Pons (tissue), 1 donor: ENCODE results near the gene GJC3.
"Not testable (repeated sequence)": the region's sequence is repeated elsewhere in the genome, so short reads cannot be mapped to it uniquely, and the experiment has no call there.

Experiments
- DNase-seq: peaks from one replicate; pipeline ENCODE4 v3.0.0-alpha.2; 2016; ENCODE audit warnings: low spot score

The GJC3 gene

DNA sequence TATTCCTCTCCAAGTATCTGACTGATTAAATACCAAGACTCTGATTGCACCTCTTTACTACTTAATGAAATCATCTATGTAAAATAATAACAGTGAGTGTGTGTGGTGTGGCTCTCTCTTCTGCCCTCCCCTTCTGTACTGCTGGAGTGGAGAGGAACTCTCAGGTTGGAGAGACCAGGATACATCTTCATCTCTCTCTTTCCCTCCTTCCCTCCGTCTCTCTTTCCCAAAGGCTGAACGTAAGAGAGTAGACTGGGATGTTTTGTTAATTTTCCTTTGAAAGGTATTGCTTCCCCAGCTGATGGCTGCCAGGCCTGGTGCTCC lies 272 bp upstream of the GJC3 start:
- no peak for DNase-seq

- no peak for DNase-seq
These were observed 1.2 kb downstream of the GJC3 start for GRCh38 chr7:99928188-99928587.

DNA sequence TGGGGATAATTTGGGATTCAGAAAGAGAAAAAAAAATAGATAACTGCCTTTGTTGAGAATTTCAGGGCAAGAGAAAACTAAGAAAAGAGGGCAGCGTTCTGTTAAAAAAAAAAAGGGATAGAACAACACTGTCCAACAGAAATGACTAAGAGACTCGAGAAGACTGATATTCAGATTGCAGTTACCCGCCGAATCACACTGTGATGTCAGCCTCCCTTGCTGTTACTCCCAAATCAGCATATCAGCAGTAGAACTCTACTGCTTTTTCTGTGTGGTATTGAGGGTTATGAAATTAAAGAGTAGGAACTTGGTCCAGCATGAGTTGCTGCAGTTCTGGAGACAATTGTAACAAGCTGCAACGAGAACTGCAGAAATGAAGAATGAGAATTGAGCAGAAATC lies 1.9 kb downstream of the GJC3 start:
- DNase-seq = no peak

DNA sequence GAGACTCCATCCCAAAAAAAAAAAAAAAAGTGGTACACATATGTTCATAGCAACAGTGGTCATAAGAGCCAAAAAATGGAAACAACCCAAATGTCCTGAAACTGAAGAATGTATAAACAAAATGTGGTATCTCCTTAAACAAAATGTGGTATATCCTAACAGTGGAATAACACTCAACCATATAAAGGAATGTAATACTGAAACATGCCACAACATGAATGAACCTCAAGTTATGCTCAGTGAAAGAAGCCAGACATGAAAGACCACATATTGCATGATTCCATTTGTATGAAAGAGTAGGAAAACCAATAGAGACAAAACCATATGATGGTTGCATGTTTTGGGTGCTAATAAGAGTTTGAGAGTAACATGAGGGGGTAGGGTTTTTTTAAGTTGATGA lies 3.1 kb downstream of the GJC3 start:
- DNase-seq = no peak

DNA sequence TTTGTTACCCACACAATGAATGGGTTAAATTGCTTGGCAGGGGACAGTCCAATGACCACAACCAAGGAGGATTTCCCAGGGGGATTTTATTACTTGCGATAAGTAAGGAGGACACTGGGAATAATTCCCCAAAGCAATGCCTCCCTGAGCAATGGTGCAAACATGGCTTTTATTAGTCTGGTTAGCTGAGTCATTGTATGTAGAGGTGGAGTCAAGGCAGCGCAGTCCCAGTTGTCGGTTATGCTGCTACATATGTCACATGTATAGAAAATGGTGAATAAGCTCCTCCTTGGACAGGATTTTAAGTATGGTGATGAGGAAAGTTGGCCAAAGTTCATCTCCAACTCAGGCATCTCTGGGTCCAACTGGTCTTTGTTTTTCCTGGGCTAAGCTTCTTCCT lies 6.2 kb downstream of the GJC3 start:
- no peak for DNase-seq

DNA sequence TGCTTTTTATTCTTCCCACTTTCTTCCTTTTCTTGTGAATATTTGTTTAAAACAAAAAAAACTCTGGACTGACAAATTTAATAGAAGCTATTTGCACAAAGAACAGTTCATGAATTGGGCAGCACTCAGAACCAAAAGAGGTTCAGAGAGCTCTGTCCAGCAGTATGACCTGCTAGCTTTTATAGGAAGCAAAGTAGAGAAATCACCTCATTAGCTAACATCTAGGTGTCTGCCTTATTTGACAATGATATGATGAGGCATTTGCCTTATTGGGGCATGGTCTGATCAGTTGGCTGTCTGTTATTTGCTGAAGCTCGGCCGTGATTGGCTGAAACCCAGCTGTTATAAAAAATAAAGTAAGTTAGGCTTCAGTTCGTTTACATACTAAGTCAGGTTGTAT lies 9.3 kb downstream of the GJC3 start:
- DNase-seq = no peak

GRCh38 chr7:99919814-99920112 lies 9.7 kb downstream of the GJC3 start:
- no peak for DNase-seq

GRCh38 chr7:99918959-99919813 lies 10.2 kb downstream of the GJC3 start, which contains the start of gene TRIM4:
Gene TRIM4, minus strand, starts transcription at chr7:99919530. Its CDS starts 129 bp downstream, at chr7:99919401.
- peak; percentile 88 for DNase-seq

DNA sequence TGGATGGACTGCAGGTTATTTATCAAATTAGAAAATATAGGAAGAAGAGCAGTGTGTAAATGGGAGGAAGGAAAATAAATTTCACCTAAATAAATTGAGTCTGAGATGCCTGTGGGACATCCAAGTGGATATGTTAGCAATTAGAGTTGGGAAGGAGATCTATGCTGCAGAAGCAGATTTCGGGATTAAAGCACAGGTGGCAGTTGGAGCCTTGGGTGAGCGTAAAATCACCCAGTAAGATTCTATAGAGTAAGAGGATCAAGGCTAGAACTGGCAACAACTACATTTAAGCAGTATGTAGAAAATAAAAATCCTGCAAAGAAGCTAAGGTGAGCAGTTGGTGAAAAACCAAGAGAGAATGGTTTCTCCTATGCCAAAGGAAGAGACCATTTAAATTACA lies 18.4 kb downstream of the GJC3 start:
- DNase-seq = no peak

DNA sequence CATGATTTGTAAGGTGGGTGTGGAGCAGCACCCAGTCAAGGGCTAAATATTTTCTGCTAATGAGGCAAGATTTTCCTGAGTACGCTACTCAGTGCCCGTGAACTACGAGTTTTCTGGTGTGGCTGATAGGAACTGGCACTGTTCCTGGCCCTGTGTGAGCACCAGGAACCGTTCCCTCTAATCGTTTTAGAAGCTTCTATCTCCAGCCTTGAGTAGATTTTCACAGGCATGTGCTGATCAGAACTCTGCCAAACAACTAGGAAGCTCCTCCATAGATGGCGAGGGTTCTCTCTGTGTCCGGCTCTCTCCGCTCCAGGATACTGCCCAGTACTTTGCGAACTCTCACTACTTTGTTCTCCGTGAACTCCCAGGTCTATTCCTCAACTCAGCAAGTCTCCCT lies 27.8 kb downstream of the GJC3 start:
- no peak for DNase-seq

GRCh38 chr7:99899830-99900519 lies 29.4 kb downstream of the GJC3 start:
- no peak for DNase-seq

DNA sequence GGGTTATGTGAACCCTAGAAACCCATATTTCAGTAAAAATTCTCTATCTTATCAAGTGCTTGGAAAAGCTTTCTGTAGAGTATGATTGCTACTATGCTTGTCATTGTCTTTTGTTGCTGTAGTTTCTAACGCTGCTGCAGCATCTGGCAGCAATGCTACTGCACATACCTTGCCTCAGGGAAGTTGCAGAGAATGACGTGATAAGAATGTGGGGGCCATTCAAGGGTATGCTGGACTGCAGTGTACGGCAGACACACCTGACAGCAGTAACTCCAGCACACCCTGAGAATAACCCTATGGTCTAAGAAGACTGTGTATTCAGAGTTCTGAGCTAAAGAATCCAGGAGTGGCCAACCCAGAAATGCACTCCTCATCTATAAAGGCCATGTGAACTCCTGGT lies 30.6 kb downstream of the GJC3 start:
- no peak for DNase-seq

DNA sequence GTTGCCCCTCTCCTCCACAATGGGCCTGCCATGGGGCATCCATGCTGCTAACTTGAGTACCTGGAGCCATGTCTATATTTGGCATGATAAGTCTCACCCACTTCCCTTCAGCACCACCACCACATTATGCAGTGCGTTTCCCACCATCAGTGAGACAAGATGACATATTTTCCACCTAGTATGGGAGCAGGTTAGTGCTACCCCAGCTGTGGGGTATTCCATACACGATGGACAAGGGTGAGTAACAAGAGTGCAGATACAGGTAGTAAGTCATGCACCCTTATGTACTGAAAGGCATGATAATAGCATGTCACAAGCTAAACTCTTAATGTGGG lies 31.4 kb downstream of the GJC3 start:
- no peak for DNase-seq

DNA sequence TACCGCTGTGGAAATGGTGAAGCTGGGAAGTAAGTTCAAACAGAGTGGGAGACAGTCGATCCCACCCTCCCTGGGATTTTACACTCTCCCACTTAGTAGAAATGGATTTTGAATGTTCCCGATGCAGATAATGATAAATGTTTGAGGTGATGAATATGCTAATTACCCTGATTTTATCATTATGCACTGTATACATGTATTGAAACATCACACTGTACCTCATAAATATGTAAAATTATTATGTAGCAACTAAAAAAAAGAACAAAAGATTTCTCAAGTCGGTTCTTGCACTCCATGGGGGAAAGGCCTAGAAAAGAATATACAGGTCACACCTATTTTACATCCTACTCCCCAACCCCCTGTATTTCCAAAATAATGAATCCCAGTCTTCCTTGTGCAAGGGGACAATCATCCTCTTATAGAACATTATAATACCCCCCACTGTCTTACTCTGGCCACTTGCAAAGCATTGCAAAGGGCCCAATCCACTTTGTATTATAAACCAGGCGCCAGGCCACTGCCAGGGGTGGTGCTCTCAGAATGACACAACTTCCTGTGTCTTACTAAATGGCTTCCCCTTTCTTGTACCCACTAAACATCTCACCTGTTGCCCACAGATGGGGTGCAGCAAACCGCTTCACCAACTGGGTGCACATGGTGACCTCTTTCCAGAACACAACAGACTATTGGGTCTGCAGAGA lies 31.9 kb downstream of the GJC3 start:
- no peak for DNase-seq

GRCh38 chr7:99894738-99895137 lies 34.7 kb downstream of the GJC3 start:
- DNase-seq = no peak

- DNase-seq = no peak
These were observed 36.1 kb downstream of the GJC3 start for GRCh38 chr7:99893280-99893679.

DNA sequence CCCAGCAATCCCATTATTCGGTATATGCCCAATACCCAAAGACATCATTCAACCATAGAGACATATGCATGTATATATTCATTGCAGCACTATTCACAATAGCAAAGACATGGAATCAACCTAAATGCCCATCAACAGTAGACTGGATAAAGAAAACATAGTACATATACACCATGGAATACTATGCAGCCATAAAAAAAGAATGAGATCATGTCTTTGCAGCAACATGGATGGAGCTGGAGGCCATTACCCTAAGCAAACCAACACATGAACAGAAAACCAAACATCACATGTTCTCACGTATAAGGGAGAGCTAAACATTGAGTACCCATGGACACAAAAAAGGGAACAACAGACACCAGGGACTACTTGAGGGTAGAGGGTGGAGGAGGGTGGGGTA lies 39.1 kb downstream of the GJC3 start:
- not testable (repeated sequence) for DNase-seq

GRCh38 chr7:99888366-99888765 lies 41.1 kb downstream of the GJC3 start:
- not testable (repeated sequence) for DNase-seq

GRCh38 chr7:99881370-99881769 lies 48.0 kb downstream of the GJC3 start:
- no peak for DNase-seq

DNA sequence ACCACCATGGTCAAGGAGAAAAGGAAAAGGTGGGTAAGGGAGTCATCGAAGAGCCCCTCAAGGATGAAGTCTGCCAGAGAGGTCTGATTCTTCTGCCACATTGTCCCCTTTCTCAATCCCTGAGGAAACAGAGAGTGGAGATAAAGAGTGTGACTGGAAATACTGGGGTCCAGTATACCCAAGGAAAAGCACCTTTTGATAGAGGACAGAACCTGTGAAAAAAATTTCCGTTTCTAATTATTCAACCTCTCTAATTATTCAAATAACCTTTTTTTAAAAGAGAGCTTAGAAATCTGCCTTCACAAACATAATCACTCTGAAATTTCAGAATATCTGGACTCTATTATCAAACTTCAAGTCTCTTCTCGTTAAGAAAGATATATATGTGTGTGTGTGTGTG lies 52.5 kb downstream of the GJC3 start, which contains the start of gene OR2AE1:
Gene OR2AE1 (minus strand): TSS at position 101 of the 400 bp plus-strand sequence. CDS start 0 bp downstream, at position 101.
- no peak for DNase-seq

- DNase-seq = no peak
These were observed 52.9 kb downstream of the GJC3 start for GRCh38 chr7:99876491-99876890.
